ENCODE measurements around the gene HLA-B.
A peak's percentile ranks its signal among the peaks of the same experiment; 100 is the strongest.

HLA-B gene

GRCh38 chr6:31359581-31359980 is 2.6 kb upstream of the HLA-B start:
- no peak overlapping the region for H3K4me3 ChIP-seq (ENCODE audit: low read depth in 1 of 2, low read length in 2 of 2)
- peaks cover 2 to 12% of the 10 kb centered on the region in 2 donors for H3K36me3 ChIP-seq (ENCODE audit: control insufficient read depth in 1 of 2, insufficient read depth in 2 of 2, low read length in 2 of 2)
- H3K9me3 ChIP-seq (ENCODE audit: control insufficient read depth in 1 of 2, low read length in 2 of 2): no peaks in the 10 kb centered on the region
- H3K27ac ChIP-seq (ENCODE audit: low read length): no peak overlapping the region
- peaks cover 5 to 11% of the 10 kb centered on the region in 2 donors for H3K4me1 ChIP-seq (ENCODE audit: control insufficient read depth in 1 of 2, insufficient read depth in 2 of 2, low read length in 2 of 2)
- H3K27me3 ChIP-seq (ENCODE audit: low read depth, low read length): no peaks in the 10 kb centered on the region

GRCh38 chr6:31358302-31358701 is 1.3 kb upstream of the HLA-B start:
- H3K4me1 ChIP-seq (ENCODE audit: control insufficient read depth in 1 of 2, insufficient read depth in 2 of 2, low read length in 2 of 2): peaks cover 5 to 18% of the 10 kb centered on the region in 2 donors
- no peaks in the 10 kb centered on the region for H3K9me3 ChIP-seq (ENCODE audit: control insufficient read depth in 1 of 2, low read length in 2 of 2)
- H3K36me3 ChIP-seq (ENCODE audit: control insufficient read depth in 1 of 2, insufficient read depth in 2 of 2, low read length in 2 of 2): peaks cover 13 to 20% of the 10 kb centered on the region in 2 donors
- no peaks in the 10 kb centered on the region for H3K27me3 ChIP-seq (ENCODE audit: low read depth, low read length)
- H3K27ac ChIP-seq (ENCODE audit: low read length): no peak overlapping the region
- H3K4me3 ChIP-seq (ENCODE audit: low read depth in 1 of 2, low read length in 2 of 2): no peak overlapping the region

GRCh38 chr6:31357886-31358285 is 907 bp upstream of the HLA-B start:
- Histone ChIP-seq H3K4me3 (ENCODE audit: low read depth in 1 of 2, low read length in 2 of 2) (peak overlapping the region in 1 of 2 donors; percentile 75), H3K4me1 (ENCODE audit: control insufficient read depth in 1 of 2, insufficient read depth in 2 of 2, low read length in 2 of 2) (peaks cover 5 to 18% of the 10 kb centered on the region in 2 donors), H3K9me3 (ENCODE audit: control insufficient read depth in 1 of 2, low read length in 2 of 2) (no peaks in the 10 kb centered on the region), H3K27ac (ENCODE audit: low read length) (peak overlapping the region; percentile 95), H3K27me3 (ENCODE audit: low read depth, low read length) (no peaks in the 10 kb centered on the region), H3K36me3 (ENCODE audit: control insufficient read depth in 1 of 2, insufficient read depth in 2 of 2, low read length in 2 of 2) (peaks cover 14 to 20% of the 10 kb centered on the region in 2 donors)

DNA sequence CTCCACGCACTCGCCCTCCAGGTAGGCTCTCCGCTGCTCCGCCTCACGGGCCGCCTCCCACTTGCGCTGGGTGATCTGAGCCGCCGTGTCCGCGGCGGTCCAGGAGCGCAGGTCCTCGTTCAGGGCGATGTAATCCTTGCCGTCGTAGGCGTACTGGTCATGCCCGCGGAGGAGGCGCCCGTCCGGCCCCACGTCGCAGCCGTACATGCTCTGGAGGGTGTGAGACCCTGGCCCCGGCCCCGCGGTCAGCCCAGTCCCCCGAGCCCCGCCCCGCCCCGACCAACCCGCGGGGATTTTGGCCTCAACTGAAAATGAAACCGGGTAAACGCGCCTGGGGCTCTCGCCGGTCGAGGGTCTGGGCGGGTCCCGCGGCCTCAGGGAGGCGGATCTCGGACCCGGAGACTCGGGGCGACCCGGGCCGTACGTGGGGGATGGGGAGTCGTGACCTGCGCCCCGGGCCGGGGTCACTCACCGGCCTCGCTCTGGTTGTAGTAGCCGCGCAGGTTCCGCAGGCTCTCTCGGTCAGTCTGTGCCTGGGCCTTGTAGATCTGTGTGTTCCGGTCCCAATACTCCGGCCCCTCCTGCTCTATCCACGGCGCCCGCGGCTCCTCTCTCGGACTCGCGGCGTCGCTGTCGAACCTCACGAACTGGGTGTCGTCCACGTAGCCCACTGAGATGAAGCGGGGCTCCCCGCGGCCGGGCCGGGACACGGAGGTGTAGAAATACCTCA is 598 bp downstream of the HLA-B start:
- no peaks in the 10 kb centered on the region for H3K27me3 ChIP-seq (ENCODE audit: low read depth, low read length)
- H3K4me1 ChIP-seq (ENCODE audit: control insufficient read depth in 1 of 2, insufficient read depth in 2 of 2, low read length in 2 of 2): peaks cover 5 to 18% of the 10 kb centered on the region in 2 donors
- peaks cover 14 to 20% of the 10 kb centered on the region in 2 donors for H3K36me3 ChIP-seq (ENCODE audit: control insufficient read depth in 1 of 2, insufficient read depth in 2 of 2, low read length in 2 of 2)
- H3K9me3 ChIP-seq (ENCODE audit: control insufficient read depth in 1 of 2, low read length in 2 of 2): no peaks in the 10 kb centered on the region
- peak overlapping the region; percentile 95 for H3K27ac ChIP-seq (ENCODE audit: low read length)
- H3K4me3 ChIP-seq (ENCODE audit: low read depth in 1 of 2, low read length in 2 of 2): peak overlapping the region; percentile 69

- H3K27ac ChIP-seq (ENCODE audit: low read length): no peak overlapping the region
- peak overlapping the region; percentile 69 for H3K4me3 ChIP-seq (ENCODE audit: low read depth in 1 of 2, low read length in 2 of 2)
- no peaks in the 10 kb centered on the region for H3K27me3 ChIP-seq (ENCODE audit: low read depth, low read length)
- H3K36me3 ChIP-seq (ENCODE audit: control insufficient read depth in 1 of 2, insufficient read depth in 2 of 2, low read length in 2 of 2): peaks cover 14 to 20% of the 10 kb centered on the region in 2 donors
- H3K9me3 ChIP-seq (ENCODE audit: control insufficient read depth in 1 of 2, low read length in 2 of 2): no peaks in the 10 kb centered on the region
- H3K4me1 ChIP-seq (ENCODE audit: control insufficient read depth in 1 of 2, insufficient read depth in 2 of 2, low read length in 2 of 2): peaks cover 5 to 18% of the 10 kb centered on the region in 2 donors
Observed at GRCh38 chr6:31355583-31355948, 1.4 kb downstream of the HLA-B start.

DNA sequence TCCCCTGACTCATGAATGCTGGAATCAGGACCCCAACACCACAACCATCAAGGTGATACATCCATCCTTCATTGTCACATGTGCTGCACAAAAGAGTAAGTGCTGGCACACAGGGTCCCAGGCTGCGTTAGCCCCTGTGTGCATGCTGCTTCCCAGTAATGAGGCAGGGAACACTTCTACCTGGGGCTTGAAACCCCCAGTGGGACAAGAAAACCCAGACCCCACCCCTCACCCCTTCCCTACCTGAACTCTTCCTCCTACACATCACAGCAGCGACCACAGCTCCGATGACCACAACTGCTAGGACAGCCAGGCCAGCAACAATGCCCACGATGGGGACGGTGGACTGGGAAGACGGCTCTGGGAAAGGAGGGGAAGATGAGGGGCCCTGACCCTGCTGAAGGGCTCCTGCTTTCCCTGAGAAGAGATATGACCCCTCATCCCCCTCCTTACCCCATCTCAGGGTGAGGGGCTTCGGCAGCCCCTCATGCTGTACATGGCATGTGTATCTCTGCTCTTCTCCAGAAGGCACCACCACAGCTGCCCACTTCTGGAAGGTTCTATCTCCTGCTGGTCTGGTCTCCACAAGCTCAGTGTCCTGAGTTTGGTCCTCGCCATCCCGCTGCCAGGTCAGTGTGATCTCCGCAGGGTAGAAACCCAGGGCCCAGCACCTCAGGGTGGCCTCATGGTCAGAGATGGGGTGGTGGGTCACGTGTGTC is 2.0 kb downstream of the HLA-B start:
- Histone ChIP-seq H3K27ac (ENCODE audit: low read length) (no peak overlapping the region), H3K4me1 (ENCODE audit: control insufficient read depth in 1 of 2, insufficient read depth in 2 of 2, low read length in 2 of 2) (peaks cover 5 to 18% of the 10 kb centered on the region in 2 donors), H3K4me3 (ENCODE audit: low read depth in 1 of 2, low read length in 2 of 2) (peak overlapping the region; percentile 69)

GRCh38 chr6:31354158-31354863 is 2.7 kb downstream of the HLA-B start:
- Histone ChIP-seq H3K27me3 (ENCODE audit: low read depth, low read length) (no peaks in the 10 kb centered on the region), H3K27ac (ENCODE audit: low read length) (no peak overlapping the region), H3K9me3 (ENCODE audit: control insufficient read depth in 1 of 2, low read length in 2 of 2) (no peaks in the 10 kb centered on the region), H3K4me1 (ENCODE audit: control insufficient read depth in 1 of 2, insufficient read depth in 2 of 2, low read length in 2 of 2) (peaks cover 5 to 18% of the 10 kb centered on the region in 2 donors), H3K36me3 (ENCODE audit: control insufficient read depth in 1 of 2, insufficient read depth in 2 of 2, low read length in 2 of 2) (peaks cover 14 to 20% of the 10 kb centered on the region in 2 donors), H3K4me3 (ENCODE audit: low read depth in 1 of 2, low read length in 2 of 2) (peak overlapping the region; percentile 69)

More for the DNA sequence above, 2.0 kb downstream of the HLA-B start:
- Histone ChIP-seq H3K27me3 (ENCODE audit: low read depth, low read length) (no peaks in the 10 kb centered on the region), H3K9me3 (ENCODE audit: control insufficient read depth in 1 of 2, low read length in 2 of 2) (no peaks in the 10 kb centered on the region), H3K36me3 (ENCODE audit: control insufficient read depth in 1 of 2, insufficient read depth in 2 of 2, low read length in 2 of 2) (peaks cover 14 to 20% of the 10 kb centered on the region in 2 donors)

- Histone ChIP-seq H3K36me3 (ENCODE audit: control insufficient read depth in 1 of 2, insufficient read depth in 2 of 2, low read length in 2 of 2) (peaks cover 14 to 20% of the 10 kb centered on the region in 2 donors), H3K27me3 (ENCODE audit: low read depth, low read length) (no peaks in the 10 kb centered on the region), H3K9me3 (ENCODE audit: control insufficient read depth in 1 of 2, low read length in 2 of 2) (no peaks in the 10 kb centered on the region), H3K4me1 (ENCODE audit: control insufficient read depth in 1 of 2, insufficient read depth in 2 of 2, low read length in 2 of 2) (peaks cover 5 to 18% of the 10 kb centered on the region in 2 donors), H3K27ac (ENCODE audit: low read length) (no peak overlapping the region), H3K4me3 (ENCODE audit: low read depth in 1 of 2, low read length in 2 of 2) (no peak overlapping the region)
Observed at GRCh38 chr6:31353384-31353945, 3.5 kb downstream of the HLA-B start.

DNA sequence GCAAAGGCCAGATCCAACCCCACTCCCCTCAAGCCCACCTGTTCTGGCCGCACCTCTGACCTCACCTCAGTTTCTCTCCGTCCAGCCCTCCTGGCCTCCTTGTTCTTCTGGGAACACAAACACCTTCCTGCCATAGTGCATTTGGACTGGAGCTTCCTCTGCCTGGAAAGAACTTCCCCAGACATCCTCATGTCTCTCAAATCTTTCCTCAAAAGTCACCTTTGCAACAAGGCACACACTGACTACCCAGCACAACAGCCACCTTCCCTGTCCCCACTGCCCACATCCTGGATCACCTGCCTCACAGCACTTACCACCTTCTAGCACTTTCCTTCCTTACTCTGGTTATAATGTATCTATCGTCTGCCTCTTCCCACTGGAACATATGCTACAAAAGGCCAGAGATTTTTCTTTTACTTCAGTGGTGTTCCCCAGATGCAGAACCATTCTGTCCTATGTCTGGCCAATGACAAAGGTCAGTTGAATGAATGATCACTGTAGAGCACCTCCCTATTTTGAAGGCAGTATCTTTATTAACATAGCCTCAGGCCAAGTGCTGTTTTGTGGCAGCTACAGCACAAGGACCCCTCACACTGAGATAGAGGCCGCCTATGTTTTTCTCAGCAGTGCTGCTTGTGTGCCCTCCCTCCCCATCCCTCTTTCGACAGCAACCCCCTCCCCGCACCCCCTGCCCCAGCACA is 4.1 kb downstream of the HLA-B start:
- H3K4me3 ChIP-seq (ENCODE audit: low read depth in 1 of 2, low read length in 2 of 2): no peak overlapping the region
- H3K36me3 ChIP-seq (ENCODE audit: control insufficient read depth in 1 of 2, insufficient read depth in 2 of 2, low read length in 2 of 2): peaks cover 14 to 20% of the 10 kb centered on the region in 2 donors
- peaks cover 5 to 18% of the 10 kb centered on the region in 2 donors for H3K4me1 ChIP-seq (ENCODE audit: control insufficient read depth in 1 of 2, insufficient read depth in 2 of 2, low read length in 2 of 2)
- H3K27me3 ChIP-seq (ENCODE audit: low read depth, low read length): no peaks in the 10 kb centered on the region
- H3K27ac ChIP-seq (ENCODE audit: low read length): no peak overlapping the region
- H3K9me3 ChIP-seq (ENCODE audit: control insufficient read depth in 1 of 2, low read length in 2 of 2): no peaks in the 10 kb centered on the region

DNA sequence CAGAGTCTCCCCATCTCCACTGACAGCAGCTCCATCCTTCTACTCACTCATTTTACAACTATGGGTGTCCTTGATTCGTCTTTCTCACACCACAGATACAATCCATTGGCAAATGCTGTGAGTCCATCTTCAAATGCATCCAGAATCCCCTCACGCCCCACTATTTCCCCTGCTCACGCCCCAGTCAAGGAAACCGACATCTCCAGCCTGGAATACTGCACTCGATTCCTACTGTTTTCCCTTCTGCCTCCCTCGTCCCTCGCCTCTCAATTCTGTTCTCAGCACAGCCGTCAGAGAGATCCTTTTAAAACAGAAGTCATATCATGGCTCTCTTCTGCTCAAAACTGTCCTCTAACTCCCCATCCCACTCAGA is 4.7 kb downstream of the HLA-B start:
- Histone ChIP-seq H3K27me3 (ENCODE audit: low read depth, low read length) (no peaks in the 10 kb centered on the region), H3K9me3 (ENCODE audit: control insufficient read depth in 1 of 2, low read length in 2 of 2) (no peaks in the 10 kb centered on the region), H3K4me1 (ENCODE audit: control insufficient read depth in 1 of 2, insufficient read depth in 2 of 2, low read length in 2 of 2) (peaks cover 5 to 18% of the 10 kb centered on the region in 2 donors), H3K36me3 (ENCODE audit: control insufficient read depth in 1 of 2, insufficient read depth in 2 of 2, low read length in 2 of 2) (peaks cover 14 to 20% of the 10 kb centered on the region in 2 donors), H3K27ac (ENCODE audit: low read length) (no peak overlapping the region), H3K4me3 (ENCODE audit: low read depth in 1 of 2, low read length in 2 of 2) (no peak overlapping the region)

All from muscle layer of duodenum (tissue), 2 donors.